Ovary (tissue), 9 donors: ENCODE results near the gene PRR30. TPM values are rescaled to one million over a fixed set of nuclear protein-coding genes. Genes with fewer than 3 reads are reported as not detected.
A peak's percentile ranks its signal among the peaks of the same experiment; 100 is the strongest.

Experiments
- DNase-seq, 5 donors: peaks; one replicate each; pipeline ENCODE4 v3.0.0-alpha.2; 2019 to 2020
- H3K27ac ChIP-seq, 2 donors: fragments of 200-600 bp; one replicate each; pipeline versions ENCODE4 v1.5.1 to v1.8.0; 2019 to 2022
- H3K27me3 ChIP-seq: fragments of 200-600 bp; one replicate; pipeline ENCODE4 v1.8.0; 2022
- H3K36me3 ChIP-seq: fragments of 200-600 bp; sonication (generic); one replicate; pipeline ENCODE4 v1.5.1; 2019
- H3K4me1 ChIP-seq: one replicate; pipeline ENCODE4 v1.8.1; 2013; ENCODE audit warnings: mild to moderate bottlenecking, moderate library complexity; ENCODE audit not compliant: insufficient read depth
- H3K4me3 ChIP-seq: fragments of 200-600 bp; sonication (generic); one replicate; pipeline ENCODE4 v1.5.1; 2017
- H3K9me3 ChIP-seq, 2 donors: fragments of 200-600 bp in 1 of 2; sonication (generic) in 1 of 2; one replicate each; pipeline versions ENCODE4 v1.5.1 to v1.8.1; 2013 to 2019; ENCODE audit warnings: mild to moderate bottlenecking in 1 of 2, moderate library complexity in 1 of 2
- CTCF ChIP-seq, 3 donors: fragments of 450-650 bp in 2 of 3; fragments of 200-600 bp in 1 of 3; IDR thresholded peaks; one replicate each; pipeline versions ENCODE4 v1.5.1 to v1.8.0; 2016 to 2022; ENCODE audit warnings: antibody characterized with exemption in 3 of 3, mild to moderate bottlenecking in 1 of 3
- EP300 ChIP-seq: sonication (generic); formaldehyde crosslinking; IDR thresholded peaks from one replicate; pipeline ENCODE4 v1.6.1; 2017; ENCODE audit warnings: antibody characterized with exemption
- POLR2A ChIP-seq: fragments of 450-650 bp; IDR thresholded peaks from one replicate; pipeline ENCODE4 v1.6.1; 2017; ENCODE audit warnings: antibody characterized with exemption, mild to moderate bottlenecking, moderate library complexity
- WGBS, 3 donors: extraction: QIAGEN DNeasy Blood & Tissue Kit in 1 of 3; methylation state at CpG; one replicate each; pipeline versions ENCODE4 v1.1.5 to v1.1.7; 2013 to 2017; 5-methylcytosine and 5-hydroxymethylcytosine counted together
- intact Hi-C, 4 donors: fragments of 100-400 bp; cut with DNase I; formaldehyde crosslinking; loops; one replicate each; pipeline versions ENCODE4 v1.11.0 to v1.15.1; 2022 to 2023
- polyA plus RNA-seq, 2 donors: library from polyadenylated mRNA; stranded (reverse); fragments of 200-250 nt in 1 of 2; fragments of 350-450 nt in 1 of 2; fragmentation: Illumina TruSeq in 1 of 2; extraction: RNeasy Lipid Tissue Mini Kit (QIAGEN cat#74804) in 1 of 2; gene quantifications; one replicate each; pipeline ENCODE4 v1.2.3, GENCODE V29; 2013 to 2014
- total RNA-seq, 7 donors: library from RNA; depleted of rRNA in 2 of 7; stranded (reverse); fragments of >200 nt in 2 of 7; fragmentation: NEBNext Ultra II Directional in 3 of 7; extraction: Animal tissue kit (Norgen Biotek cat#: 25700) in 3 of 7; gene quantifications; one replicate each; pipeline versions ENCODE4 v1.1.0 to v1.2.4, GENCODE V29; 2016 to 2023
- donor health status: DM: no; HTN: no; CAD: no; lungs with moderate emphysema.
- donor health status: DM: no; HTN: no; CAD: no.
- donor health status: Bipolar disorder and iron deficiency.
- donor health status: DM: yes; HTN: yes; CAD: no.
- donor health status: DM: no; HTN: no; CAD: no.
- donor health status: DM: yes; HTN: yes; CAD: no.

Gene PRR30
- total and polyA plus RNA-seq, 9 donors, result not detected

DNA sequence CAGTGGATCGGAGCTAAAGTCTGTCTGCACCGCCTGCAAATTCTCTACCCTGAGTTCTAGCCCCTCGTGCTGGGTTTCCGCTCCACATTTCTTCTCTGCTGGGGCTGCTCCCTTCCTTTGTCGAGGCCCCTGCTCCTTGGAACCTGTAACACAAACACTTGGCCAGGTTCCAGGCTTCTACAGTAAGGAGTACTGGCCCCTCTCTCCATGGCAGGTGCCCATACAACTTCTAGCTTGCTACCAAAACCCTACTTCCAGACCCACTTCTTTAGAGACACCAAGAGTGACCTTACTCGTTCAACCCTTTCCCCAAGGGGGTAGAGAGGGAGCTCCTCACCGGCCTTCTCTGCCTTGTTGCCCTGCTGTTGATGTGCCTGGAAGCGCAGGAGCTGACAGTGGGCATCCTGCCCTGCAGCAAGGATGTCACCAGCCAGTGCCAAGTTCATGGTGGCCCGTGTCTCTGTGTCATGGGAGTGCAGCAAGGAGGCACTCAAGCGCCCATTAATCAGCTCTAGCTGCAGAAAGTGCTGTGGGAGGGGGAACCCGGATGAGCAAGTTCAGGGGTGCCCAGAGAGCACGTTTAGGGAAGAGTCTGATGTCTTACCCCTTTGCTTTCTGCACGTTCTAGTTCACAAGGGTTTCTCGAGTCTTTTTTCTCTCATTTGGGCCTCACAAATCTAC is 5.9 kb downstream of the PRR30 start:
- Histone ChIP-seq H3K9me3 (no peaks in the 10 kb centered on the region), H3K27ac (peak overlapping the region in 1 of 2 donors; percentile 83), H3K36me3 (no peaks in the 10 kb centered on the region), H3K4me1 (peaks cover 6% of the 10 kb centered on the region), H3K27me3 (no peaks in the 10 kb centered on the region), H3K4me3 (peak overlapping the region; percentile 89)
- intact Hi-C loops, result loop anchor here (2.0 to 5.0 kb wide), 3 partner anchors 54 to 59 kb away; no protein-coding TSS in a partner anchor
- TF ChIP-seq EP300 (no peak), POLR2A (no peak), CTCF (IDR thresholded peaks at IDR 0.05) (no peak)
- WGBS, 3 donors, result 8 to 17% (median 11%) methylated on average over 14 of the region's 14 CpGs
- peak in 1 of 5 donors; percentile 59 for DNase-seq

DNA sequence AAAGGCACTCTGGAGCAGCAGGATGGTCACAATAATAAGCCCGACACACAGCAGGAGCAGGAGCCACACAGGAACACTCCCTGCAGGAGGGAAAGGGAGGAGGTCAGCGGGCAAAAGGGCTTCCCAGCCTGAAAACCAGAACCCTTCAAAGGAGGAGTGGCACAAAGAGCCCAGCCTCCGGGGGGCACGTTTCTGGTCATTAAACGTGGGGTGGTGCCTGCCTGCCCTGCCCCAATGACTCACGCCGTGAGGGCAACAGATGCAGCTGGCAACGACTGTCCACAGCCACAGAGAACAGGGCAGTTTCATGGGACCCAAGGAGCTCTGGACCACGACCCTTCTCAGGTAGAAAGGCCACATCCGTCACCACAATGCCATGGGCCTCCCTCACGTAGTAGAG is 7.8 kb downstream of the PRR30 start:
- Histone ChIP-seq H3K27me3 (no peaks in the 10 kb centered on the region), H3K9me3 (no peaks in the 10 kb centered on the region), H3K36me3 (no peaks in the 10 kb centered on the region), H3K27ac (no peak overlapping the region), H3K4me1 (peaks cover 6% of the 10 kb centered on the region), H3K4me3 (no peak overlapping the region)
- WGBS, 3 donors, result 77 to 82% (median 79%) methylated on average over 9 to 11 of the region's 11 CpGs
- intact Hi-C loops, result loop anchor here in 3 of 4 donors (5.0 kb wide), 2 partner anchors 56 to 61 kb away; no protein-coding TSS in a partner anchor
- no peak for DNase-seq
- TF ChIP-seq CTCF (IDR thresholded peaks at IDR 0.05) (no peak), POLR2A (no peak)

DNA sequence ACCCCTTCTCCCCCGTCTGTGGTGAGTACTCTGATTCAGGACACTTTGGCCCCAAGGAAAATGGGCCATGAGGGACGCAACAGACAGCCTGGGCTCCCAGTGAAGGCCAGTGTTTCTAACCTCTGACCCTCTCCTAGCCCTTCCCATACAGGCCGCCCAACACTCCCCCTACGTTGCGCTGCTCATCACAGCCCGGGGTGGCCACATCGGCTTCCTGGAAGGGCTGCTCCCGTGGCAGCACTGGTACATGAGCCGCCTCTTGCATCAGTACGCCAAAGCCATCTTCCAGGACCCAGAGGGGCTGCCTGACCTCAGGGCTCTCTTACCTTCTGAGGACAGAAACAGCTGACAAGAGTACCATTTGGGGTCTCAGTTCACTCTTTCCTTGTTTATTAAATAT is 8.8 kb downstream of the PRR30 start:
- no peak for TF ChIP-seq EP300
- Histone ChIP-seq H3K4me3 (no peak overlapping the region), H3K27me3 (no peaks in the 10 kb centered on the region), H3K9me3 (no peaks in the 10 kb centered on the region), H3K4me1 (peaks cover 6% of the 10 kb centered on the region), H3K36me3 (no peaks in the 10 kb centered on the region), H3K27ac (no peak overlapping the region)
- DNase-seq, result no peak
- intact Hi-C loops, result loop anchor here in 3 of 4 donors (5.0 kb wide), 2 partner anchors 57 to 62 kb away; no protein-coding TSS in a partner anchor
- 71 to 86% (median 81%) methylated on average over 10 of the region's 10 CpGs for WGBS, 3 donors

DNA sequence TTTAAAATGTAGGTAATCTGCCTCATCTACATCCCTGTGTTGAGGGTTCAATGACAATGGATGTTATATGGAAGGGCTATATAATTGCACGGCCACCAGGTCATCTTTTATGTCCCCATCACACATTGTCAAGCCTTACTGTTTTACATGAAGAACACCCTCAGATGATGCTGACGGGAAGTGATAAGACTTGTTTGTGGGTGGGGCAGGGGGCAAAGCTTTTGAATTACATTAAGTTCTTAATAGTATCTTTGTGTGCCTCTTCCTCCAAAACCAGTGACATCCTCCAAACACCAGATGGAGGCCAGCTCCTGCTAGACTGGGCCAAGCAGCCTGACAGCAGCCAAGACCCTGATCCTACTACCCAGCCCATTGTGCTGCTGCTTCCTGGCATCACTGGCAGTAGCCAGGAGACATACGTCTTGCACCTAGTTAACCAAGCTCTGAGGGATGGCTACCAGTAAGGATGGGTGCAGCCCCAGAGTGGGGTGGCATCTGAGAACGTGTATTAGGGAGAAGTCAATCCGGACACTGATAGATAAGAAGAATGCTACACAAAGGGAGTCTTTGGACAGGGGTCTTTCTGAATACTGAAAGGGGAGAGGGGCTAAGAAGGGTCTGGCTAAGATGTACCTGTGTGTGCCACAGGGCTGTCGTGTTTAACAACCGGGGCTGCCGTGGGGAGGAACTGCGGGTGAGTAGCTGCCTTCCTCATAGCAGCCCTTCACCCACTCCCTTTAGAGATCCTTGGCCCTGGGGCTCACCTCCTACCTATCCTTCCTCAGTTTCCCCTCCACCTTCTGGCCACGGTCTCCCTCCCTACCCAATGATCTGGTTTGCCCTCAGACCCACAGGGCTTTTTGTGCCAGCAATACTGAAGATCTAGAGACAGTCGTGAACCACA is 10.3 kb downstream of the PRR30 start:
- TF ChIP-seq EP300 (no peak), CTCF (IDR thresholded peaks at IDR 0.05) (no peak), POLR2A (no peak)
- WGBS, 3 donors, result 51 to 61% (median 60%) methylated on average over 11 of the region's 11 CpGs
- Histone ChIP-seq H3K4me3 (no peak overlapping the region), H3K27me3 (no peaks in the 10 kb centered on the region), H3K27ac (no peak overlapping the region), H3K36me3 (no peaks in the 10 kb centered on the region), H3K9me3 (no peaks in the 10 kb centered on the region), H3K4me1 (peaks cover 6% of the 10 kb centered on the region)
- no peak for DNase-seq
- intact Hi-C loops, result no loop called here
